GM12872 (cell line): Measurements from ENCODE around the gene CCDC138.
A peak's percentile ranks its signal among the peaks of the same experiment; 100 is the strongest.

Experiments used
- TF ChIP-seq, protein P1 (sequence below): IDR thresholded peaks from 3 replicates; pipeline ENCODE4 v1.5.1; 2011; ENCODE audit warnings: low read depth, mild to moderate bottlenecking, low read length, moderate library complexity; ENCODE audit not compliant: insufficient read depth

The CCDC138 gene

DNA sequence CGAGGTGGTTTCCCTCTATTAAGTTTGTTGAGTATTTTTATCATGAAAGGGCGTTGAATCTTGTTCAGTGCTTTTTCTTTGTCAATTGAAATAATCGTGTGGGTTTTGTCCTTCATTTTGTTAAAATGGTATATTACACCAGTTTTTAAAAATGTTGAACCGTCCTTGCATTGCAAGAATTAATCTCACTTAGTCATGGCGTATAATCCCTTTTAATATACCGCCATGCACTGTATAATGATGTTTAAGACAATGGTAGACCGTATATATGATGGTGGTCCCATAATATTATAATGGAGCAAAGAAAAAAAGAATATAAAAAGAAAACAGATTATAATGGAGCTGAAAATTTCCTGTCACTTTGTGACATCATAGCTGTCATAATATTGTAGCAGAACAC lies 50.6 kb downstream of the CCDC138 start:
- TF ChIP-seq, protein P1, sequence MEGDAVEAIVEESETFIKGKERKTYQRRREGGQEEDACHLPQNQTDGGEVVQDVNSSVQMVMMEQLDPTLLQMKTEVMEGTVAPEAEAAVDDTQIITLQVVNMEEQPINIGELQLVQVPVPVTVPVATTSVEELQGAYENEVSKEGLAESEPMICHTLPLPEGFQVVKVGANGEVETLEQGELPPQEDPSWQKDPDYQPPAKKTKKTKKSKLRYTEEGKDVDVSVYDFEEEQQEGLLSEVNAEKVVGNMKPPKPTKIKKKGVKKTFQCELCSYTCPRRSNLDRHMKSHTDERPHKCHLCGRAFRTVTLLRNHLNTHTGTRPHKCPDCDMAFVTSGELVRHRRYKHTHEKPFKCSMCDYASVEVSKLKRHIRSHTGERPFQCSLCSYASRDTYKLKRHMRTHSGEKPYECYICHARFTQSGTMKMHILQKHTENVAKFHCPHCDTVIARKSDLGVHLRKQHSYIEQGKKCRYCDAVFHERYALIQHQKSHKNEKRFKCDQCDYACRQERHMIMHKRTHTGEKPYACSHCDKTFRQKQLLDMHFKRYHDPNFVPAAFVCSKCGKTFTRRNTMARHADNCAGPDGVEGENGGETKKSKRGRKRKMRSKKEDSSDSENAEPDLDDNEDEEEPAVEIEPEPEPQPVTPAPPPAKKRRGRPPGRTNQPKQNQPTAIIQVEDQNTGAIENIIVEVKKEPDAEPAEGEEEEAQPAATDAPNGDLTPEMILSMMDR, result no peak

DNA sequence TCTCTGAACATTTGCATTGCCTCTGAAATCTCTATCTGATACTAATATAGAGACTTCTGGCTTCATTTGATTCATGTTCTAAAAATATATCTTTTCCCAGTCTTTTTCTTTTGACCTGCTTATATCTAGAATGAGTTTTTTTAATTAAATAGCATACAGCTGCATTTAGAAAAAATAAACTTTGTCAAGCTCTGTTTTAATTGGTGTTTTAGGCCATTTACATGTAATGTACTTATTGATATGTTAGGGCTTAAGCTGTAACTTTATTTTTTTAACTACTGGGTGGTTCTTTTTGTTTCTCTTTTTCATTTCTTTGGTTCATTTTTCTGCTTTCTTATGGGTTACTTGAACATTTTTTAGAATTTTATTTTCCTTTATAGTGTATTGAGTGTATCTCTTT lies 54.9 kb downstream of the CCDC138 start:
- TF ChIP-seq, protein P1, result no peak

DNA sequence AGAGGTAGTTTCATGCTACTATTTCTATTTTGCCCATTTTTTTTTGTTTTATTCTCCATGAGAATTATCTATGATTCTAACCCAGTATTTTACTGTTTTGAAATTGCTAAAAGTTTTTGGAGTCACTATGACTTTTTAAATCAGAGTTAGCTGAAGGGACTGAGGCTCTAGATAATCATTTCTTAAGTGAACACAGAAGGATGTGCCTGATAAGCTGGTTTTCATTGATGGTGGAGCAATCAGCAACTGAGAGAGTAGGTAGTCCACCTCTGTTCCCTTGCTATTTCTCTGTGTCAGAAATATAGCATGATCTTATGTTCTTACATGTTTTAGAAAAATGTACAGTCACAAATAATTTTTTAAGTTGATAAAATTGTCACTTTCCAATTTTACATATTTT lies 59.4 kb downstream of the CCDC138 start:
- TF ChIP-seq, protein P1, result no peak

DNA sequence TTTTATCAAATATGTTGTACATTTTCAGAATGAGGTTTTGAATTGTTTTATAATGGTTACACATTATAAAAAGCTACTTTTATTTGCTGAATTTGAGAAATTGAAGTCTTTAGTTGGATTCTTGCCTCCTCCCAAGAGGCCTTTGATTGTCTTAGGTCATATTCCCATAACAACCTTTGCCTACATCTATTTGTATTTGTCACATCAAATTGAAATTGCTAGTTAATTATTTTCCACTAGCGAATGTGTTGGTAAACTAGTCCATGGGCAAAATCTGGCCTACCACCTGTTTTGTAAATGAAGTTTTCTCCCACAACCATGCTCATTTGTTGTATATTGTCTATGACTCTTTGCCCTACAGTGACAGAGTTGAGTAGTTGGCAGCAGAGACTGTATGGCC lies 60.4 kb downstream of the CCDC138 start:
- TF ChIP-seq, protein P1, result no peak

DNA sequence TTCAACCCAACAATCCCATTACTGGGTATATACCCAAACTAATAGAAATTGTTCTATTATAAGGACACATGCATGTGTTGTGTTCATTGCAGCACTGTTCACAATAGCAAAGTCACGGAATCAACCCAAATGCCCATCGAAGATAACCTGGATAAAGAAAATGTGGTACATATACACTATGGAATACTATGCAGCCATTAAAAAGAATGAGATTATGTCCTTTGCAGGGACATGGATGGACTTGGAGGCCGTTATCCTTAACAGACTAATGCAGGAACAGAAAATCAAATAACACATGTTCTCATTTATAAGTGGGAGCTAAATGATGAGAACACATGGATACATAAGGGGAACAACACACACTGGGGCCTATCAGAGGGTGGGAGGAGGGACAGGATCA lies 65.8 kb downstream of the CCDC138 start:
- TF ChIP-seq, protein P1, result no peak

DNA sequence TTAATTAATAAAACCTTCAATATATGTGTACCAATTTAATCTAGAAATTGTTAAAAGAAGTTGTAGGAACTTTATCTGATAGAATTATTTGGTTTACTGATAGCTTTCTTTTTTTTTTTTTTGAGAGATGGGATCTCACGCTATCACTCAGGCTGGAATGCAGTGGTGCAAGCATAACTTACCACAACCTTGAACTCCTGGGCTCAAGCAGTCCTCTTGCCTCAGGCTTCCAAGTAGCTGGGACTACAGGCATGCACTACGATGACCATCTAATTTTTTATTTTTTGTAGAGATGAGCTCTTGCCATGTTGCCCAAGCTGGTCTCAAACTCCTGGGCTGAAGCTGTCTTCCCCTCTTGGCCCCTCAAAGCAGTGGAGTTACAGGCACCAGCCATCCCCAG lies 66.8 kb downstream of the CCDC138 start:
- TF ChIP-seq, protein P1, result no peak

DNA sequence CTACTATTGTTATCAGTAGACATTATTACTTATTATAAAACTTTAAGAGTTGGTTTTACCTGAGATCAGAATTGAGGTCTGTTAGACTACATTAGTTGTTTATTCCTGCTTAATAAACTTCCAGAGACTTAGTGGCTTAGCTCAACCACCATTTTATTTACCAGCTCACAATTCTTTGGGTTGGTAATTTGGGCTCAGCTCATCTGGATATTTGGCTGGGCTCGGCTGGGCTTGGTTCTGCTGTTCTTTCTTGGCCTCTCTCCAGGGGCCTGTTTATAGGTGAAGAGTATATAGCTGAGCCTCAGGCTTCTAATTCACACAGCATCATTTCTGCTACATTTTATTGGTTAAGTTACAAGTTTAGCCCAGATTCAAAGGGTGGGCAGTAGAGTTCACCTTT lies 67.9 kb downstream of the CCDC138 start:
- TF ChIP-seq, protein P1, result no peak

DNA sequence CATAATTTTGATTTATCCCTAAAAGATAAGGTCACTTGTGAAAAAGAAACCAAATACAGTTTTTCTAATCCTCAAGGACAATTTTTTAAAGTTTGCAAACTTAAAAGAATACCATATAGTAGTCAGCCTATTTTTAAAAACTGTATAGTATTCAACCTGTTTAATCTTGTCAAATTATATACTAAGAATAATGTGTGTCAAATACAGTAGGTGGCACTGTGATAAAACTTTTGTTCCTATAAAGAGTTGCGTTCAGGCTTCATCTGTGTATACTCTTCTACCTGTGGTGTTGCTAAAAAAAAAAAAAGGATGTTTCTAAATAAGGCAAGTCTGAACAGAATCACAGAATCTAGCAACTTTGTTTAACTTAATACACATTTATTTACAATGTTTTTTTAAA lies 68.6 kb downstream of the CCDC138 start:
- TF ChIP-seq, protein P1, result 0 out of 3 replicates have a peak, but pooled peaks have one; percentile 17
